K562 (cell line): ENCODE measurements around the gene ACO2. TPM values are rescaled to one million over a fixed set of nuclear protein-coding genes. Genes with fewer than 3 reads are reported as not detected.
"Not testable (repeated sequence)": the region's sequence is repeated elsewhere in the genome, so short reads cannot be mapped to it uniquely, and the experiment has no call there.

Experiments
- ATAC-seq: fragments of 200-7000 bp; cut with Tn5 transposase; 3 replicates; pipeline ENCODE4 v1.9.1; 2020; ENCODE audit warnings: moderate library complexity
- BruUV-seq: library from RNA; stranded (reverse); fragments of 400-500 nt; replicated peaks from 2 replicates; lab custom pipeline; 2021; lab: Mats Ljungman, UMichigan
- CTCF ChIA-PET: fragments of 300-600 bp; formaldehyde crosslinking; extraction: SDS; loops from one replicate; lab custom pipeline; 2021; ENCODE audit warnings: low intra/inter-chr PET ratio; lab: Yijun Ruan, JAX
- POLR2A ChIA-PET: fragments of 300-600, 350-650 bp; sonication (Branson Sonifier 250); formaldehyde crosslinking; extraction: SDS; loops from one replicate; lab custom pipeline; 2021; ENCODE audit warnings: antibody characterized with exemption, inconsistent platforms; lab: Yijun Ruan, JAX
- DNase-seq, 4 experiments: peaks; one replicate each; pipeline versions ENCODE4 v3.0.0 to v3.0.0-alpha.2; 2011 to 2018; ENCODE audit warnings: low spot score in 3 of 4, mixed read lengths in 3 of 4; ENCODE audit errors: extremely low read depth in 1 of 4
- FAIRE-seq: peaks from 2 replicates; lab custom pipeline; 2011; peaks lifted over from hg19 to GRCh38; lab: Jason Lieb, UNC
- H2AFZ ChIP-seq: 2 replicates; pipeline ENCODE4 v1.6.0; 2011; ENCODE audit warnings: low read depth, low read length, control low read depth, inconsistent platforms
- H3K27ac ChIP-seq: fragments of 200-600 bp; 3 replicates; pipeline ENCODE4 v1.8.0; 2011; ENCODE audit warnings: low read depth, mild to moderate bottlenecking, control low read depth, inconsistent platforms, low read length, moderate library complexity, mixed read lengths; ENCODE audit errors: extremely low read depth
- H3K27me3 ChIP-seq, 2 experiments: fragments of 300-600 bp in 1 of 2; 2 replicates in 1 of 2; 3 replicates in 1 of 2; pipeline versions ENCODE4 v1.6.0 to v1.8.0; 2011; ENCODE audit warnings: inconsistent platforms in 2 of 2, low read length in 2 of 2, mild to moderate bottlenecking in 1 of 2, mixed read lengths in 1 of 2, moderate library complexity in 1 of 2; ENCODE audit not compliant: control insufficient read depth in 2 of 2, insufficient read depth in 2 of 2
- H3K36me3 ChIP-seq: fragments of 300-600 bp; 3 replicates; pipeline ENCODE4 v1.8.0; 2011; ENCODE audit warnings: mild to moderate bottlenecking, low read length, inconsistent platforms; ENCODE audit not compliant: control insufficient read depth, insufficient read depth
- H3K4me1 ChIP-seq, 2 experiments: fragments of 200-600 bp in 1 of 2; replicated peaks in 1 of 2; 2 replicates in 1 of 2; 3 replicates in 1 of 2; pipeline versions ENCODE4 v1.5.1 to v1.8.0; 2011; ENCODE audit warnings: inconsistent platforms in 2 of 2, low read length in 2 of 2, mild to moderate bottlenecking in 1 of 2, mixed read lengths in 1 of 2, moderate library complexity in 1 of 2; ENCODE audit not compliant: control insufficient read depth in 2 of 2, insufficient read depth in 2 of 2
- H3K4me2 ChIP-seq: 2 replicates; pipeline ENCODE4 v1.6.1; 2011; ENCODE audit warnings: low read length, control low read depth, inconsistent platforms, mixed read lengths; ENCODE audit not compliant: insufficient read depth
- H3K4me3 ChIP-seq: fragments of 200-600 bp; sonication (generic), shearing (Covaris generic); 2 replicates; pipeline ENCODE4 v1.5.1; 2016; ENCODE audit warnings: control low read depth, inconsistent platforms
- H3K79me2 ChIP-seq: fragments of 200-600 bp; 3 replicates; pipeline ENCODE4 v1.8.0; 2011; ENCODE audit warnings: low read length, inconsistent platforms; ENCODE audit not compliant: control insufficient read depth, insufficient read depth
- H3K9ac ChIP-seq, 2 experiments: 2 replicates each; pipeline versions ENCODE4 v1.6.0 to v1.6.1; 2011; ENCODE audit warnings: low read depth in 2 of 2, low read length in 2 of 2, control low read depth in 1 of 2, inconsistent platforms in 1 of 2, mild to moderate bottlenecking in 1 of 2, mixed read lengths in 1 of 2; ENCODE audit not compliant: insufficient read depth in 1 of 2
- H3K9me1 ChIP-seq: one replicate; pipeline ENCODE4 v1.6.0; 2011; ENCODE audit warnings: inconsistent platforms, mild to moderate bottlenecking, low read length, moderate library complexity; ENCODE audit not compliant: control insufficient read depth, insufficient read depth
- H3K9me3 ChIP-seq: replicated peaks from 2 replicates; pipeline ENCODE4 v1.5.1; 2011; ENCODE audit warnings: low read depth, low read length, inconsistent platforms; ENCODE audit not compliant: control insufficient read depth, insufficient read depth
- H4K20me1 ChIP-seq: replicated peaks from 2 replicates; pipeline ENCODE4 v1.6.1; 2011; ENCODE audit warnings: low read length, inconsistent platforms, mixed read lengths; ENCODE audit not compliant: control insufficient read depth, insufficient read depth
- ADNP ChIP-seq: fragments of 200-800 bp; sonication (Bioruptor generic); IDR thresholded peaks from 2 replicates; pipeline ENCODE4 v1.6.1; 2016; ENCODE audit warnings: missing genetic modification characterization, missing compliant biosample characterization
- ASH1L ChIP-seq: fragments of 450-650 bp; IDR thresholded peaks from 2 replicates; pipeline ENCODE4 v1.6.1; 2018; ENCODE audit warnings: borderline replicate concordance, mild to moderate bottlenecking, low read depth; ENCODE audit not compliant: partially characterized antibody
- CBX1 ChIP-seq: sonication (generic); IDR thresholded peaks from 2 replicates; pipeline ENCODE4 v1.6.1; 2016; ENCODE audit warnings: antibody characterized with exemption, low read depth, mild to moderate bottlenecking
- DIDO1 ChIP-seq: fragments of 450-650 bp; IDR thresholded peaks from 2 replicates; pipeline ENCODE4 v1.6.1; 2016; ENCODE audit warnings: low read depth, missing biosample characterization, missing genetic modification characterization
- HDAC2 ChIP-seq: fragments of 450-650 bp; IDR thresholded peaks from 2 replicates; pipeline ENCODE4 v1.6.1; 2016; ENCODE audit warnings: mild to moderate bottlenecking
- KAT8 ChIP-seq: fragments of 450-650 bp; IDR thresholded peaks from 2 replicates; pipeline ENCODE4 v1.6.1; 2016; ENCODE audit warnings: low read depth, mild to moderate bottlenecking
- MYNN ChIP-seq, 2 experiments: sonication (generic); formaldehyde crosslinking in 1 of 2; IDR thresholded peaks; 2 replicates each; pipeline versions ENCODE4 v1.5.0 to v1.6.1; 2016 to 2020; ENCODE audit warnings: antibody characterized with exemption in 1 of 2, missing genetic modification reagents in 1 of 2
- PCBP1 ChIP-seq: fragments of 200-400 bp; formaldehyde crosslinking; IDR thresholded peaks from 2 replicates; pipeline ENCODE4 v1.6.1; 2018; ENCODE audit warnings: mild to moderate bottlenecking, low read depth, low read length; ENCODE audit not compliant: poor library complexity, severe bottlenecking
- SMC3 ChIP-seq: conservative IDR thresholded peaks from 2 replicates; pipeline ENCODE4 v1.6.1; 2011; ENCODE audit warnings: low read depth, low read length, improper control_type of control experiment; ENCODE audit not compliant: insufficient read depth
- ZKSCAN1 ChIP-seq: fragments of 150-350 bp; IDR thresholded peaks from 2 replicates; pipeline ENCODE4 v1.6.1; 2016; ENCODE audit warnings: low read depth, low read length
- ZNF354B ChIP-seq: fragments of 250-450 bp; sonication (Bioruptor Pico); IDR thresholded peaks from 2 replicates; pipeline ENCODE4 v1.4.0; 2020
- WGBS: fragments of 100-300 bp; shearing (Covaris generic); methylation state at CpG from one replicate; pipeline ENCODE4 v1.1.6; 2016; ENCODE audit warnings: low coverage, mixed read lengths; ENCODE audit not compliant: insufficient coverage; ENCODE audit errors: missing lambda C conversion rate; 5-methylcytosine and 5-hydroxymethylcytosine counted together
- in situ Hi-C: fragments of 300-500 bp; cut with MboI; formaldehyde crosslinking; loops from 4 replicates; pipeline ENCODE4 v1.15.0; 2018; ENCODE audit warnings: inconsistent platforms, mixed read lengths
- intact Hi-C: fragments of 100-400 bp; cut with micrococcal nuclease; formaldehyde crosslinking; loops from 2 replicates; pipeline ENCODE4 v1.14.2; 2022
- polyA plus RNA-seq, 8 experiments: library from polyadenylated mRNA; depleted of rRNA in 4 of 8; stranded (reverse) in 5 of 8; unstranded in 3 of 8; fragments of >200 nt; fragmentation: Nextera tagmentation in 2 of 8; fragmentation: Illumina TruSeq in 1 of 8; extraction: Ambion mirVana in 2 of 8; extraction: Trizol in 1 of 8; gene quantifications; 2 replicates each; pipeline versions ENCODE4 v1.2.1 to v1.2.3, GENCODE V29; 2011 to 2014; ENCODE audit warnings: inconsistent platforms in 1 of 8, missing spikeins in 1 of 8
- total RNA-seq, 7 experiments: library from RNA; depleted of rRNA in 6 of 7; stranded (reverse); fragments of >200 nt in 6 of 7; fragmentation: Illumina TruSeq in 2 of 7; extraction: Trizol in 2 of 7; gene quantifications; 2 replicates each; pipeline versions ENCODE4 v1.2.1 to v1.2.3, GENCODE V29; 2011 to 2021; ENCODE audit warnings: low replicate concordance in 1 of 7
- TF ChIP-seq, protein P1 (sequence below): sonication (generic); formaldehyde crosslinking; IDR thresholded peaks from 2 replicates; pipeline ENCODE4 v1.5.0; 2020; ENCODE audit warnings: missing genetic modification reagents
- TF ChIP-seq, protein P2 (sequence below), 3 experiments: fragments of 200-800 bp in 1 of 3; sonication (Bioruptor generic) in 1 of 3; sonication (generic) in 1 of 3; formaldehyde crosslinking in 1 of 3; IDR thresholded peaks; 2 replicates each; pipeline versions ENCODE4 v1.6.1 to v1.8.0; 2016 to 2022; ENCODE audit warnings: mild to moderate bottlenecking in 2 of 3, missing compliant biosample characterization in 2 of 3, missing genetic modification characterization in 2 of 3, missing genetic modification reagents in 1 of 3

Gene ACO2
- total and polyA plus RNA-seq, 9 of the 15 experiments (the other 6 are each of a cell fraction or from before 2014, with no cell fraction given) = 16.2 to 119 (median 43.2) TPM

DNA sequence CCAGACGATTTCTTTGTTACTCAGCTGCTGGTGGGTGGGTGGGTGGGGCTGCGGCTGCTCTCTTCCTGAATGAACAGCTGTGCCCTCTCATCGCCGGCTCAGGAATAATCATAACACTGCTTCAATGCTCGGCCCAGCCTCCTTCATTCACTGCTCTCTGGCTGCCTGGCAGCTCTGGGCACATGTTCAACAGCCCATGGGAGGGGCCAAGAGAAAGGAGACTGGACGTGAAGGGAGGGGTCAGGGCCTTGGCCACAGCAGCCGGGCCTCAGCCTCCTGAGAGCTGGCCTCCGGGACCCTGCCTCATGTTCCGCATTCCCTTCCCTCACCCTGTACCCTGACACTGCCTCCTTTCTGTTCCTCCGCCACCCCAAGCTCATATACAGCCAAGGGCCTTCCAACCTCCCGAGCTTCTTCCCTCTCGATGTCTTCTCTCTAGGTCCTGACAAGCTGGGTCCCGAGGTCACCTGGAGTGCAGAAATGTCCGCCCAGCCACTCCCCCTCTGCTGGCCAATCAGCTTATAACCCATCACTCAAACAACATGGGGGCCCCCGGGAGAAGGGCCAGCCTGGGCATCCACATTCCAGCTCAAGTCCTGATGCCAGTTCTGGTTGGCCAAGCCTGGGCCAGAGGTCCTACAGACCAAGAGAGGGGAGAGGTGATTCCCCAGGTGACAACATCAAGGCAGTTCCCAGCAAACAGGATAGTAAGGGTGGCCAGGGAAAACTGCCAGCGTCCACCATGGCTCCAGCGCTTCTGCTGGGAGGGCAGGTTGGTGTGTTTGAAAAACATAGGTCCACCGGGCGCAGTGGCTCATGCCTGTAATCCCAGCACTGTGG is 88.7 kb downstream of the ACO2 start:
- Histone ChIP-seq H3K4me2 (no peak overlapping the region), H3K4me1 (peaks cover 3 to 29% of the 10 kb centered on the region in 2 experiments; a peak in 4 of 5 replicates)
- peak; percentile 52; the same call in 2 of the 3 replicates for ATAC-seq

DNA sequence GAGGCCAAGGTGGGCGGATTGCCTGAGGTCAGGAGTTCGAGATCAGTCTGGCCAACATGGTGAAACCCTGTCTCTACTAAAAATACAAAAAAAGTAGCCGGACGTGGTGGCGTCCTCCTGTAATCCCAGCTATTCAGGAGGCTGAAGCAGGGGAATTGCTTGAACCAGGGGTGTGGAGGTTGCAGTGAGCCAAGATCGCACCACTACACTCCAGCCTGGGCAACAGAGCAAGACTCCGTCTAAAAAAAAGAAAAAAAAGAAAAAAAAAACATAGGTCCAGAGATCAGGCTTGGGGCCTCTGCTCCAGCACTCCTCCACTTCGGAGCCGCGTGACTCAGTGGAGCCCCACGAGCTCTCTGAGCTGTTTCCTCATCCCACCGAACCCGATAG is 89.3 kb downstream of the ACO2 start:
- BruUV-seq, CTCF ChIA-PET, H3K4me2 ChIP-seq, H2AFZ ChIP-seq, H3K36me3 ChIP-seq, ATAC-seq, H3K27me3 ChIP-seq, FAIRE-seq, H3K4me3 ChIP-seq, H4K20me1 ChIP-seq, DNase-seq, in situ Hi-C loops, intact Hi-C loops, H3K9ac ChIP-seq, H3K9me1 ChIP-seq, H3K79me2 ChIP-seq, H3K9me3 ChIP-seq, H3K27ac ChIP-seq: not testable (repeated sequence)
- POLR2A ChIA-PET = interaction anchor here (1.0 to 1.2 kb wide), 2 partner anchors 9 kb away, joined by 3 read pairs; no protein-coding TSS in a partner anchor
- 83% methylated on average over 6 of the region's 13 CpGs for WGBS
- H3K4me1 ChIP-seq = peaks cover 9 to 35% of the 10 kb centered on the region in 2 experiments; a peak in 4 of 5 replicates

More for the DNA sequence above, 88.7 kb downstream of the ACO2 start:
- intact Hi-C loops = no loop called here
- FAIRE-seq (no peak), DNase-seq (peak; percentile 22 to 55 (median 48))
- Histone ChIP-seq H4K20me1 (no peaks in the 10 kb centered on the region), H3K4me3 (no peak overlapping the region), H3K9me1 (no peaks in the 10 kb centered on the region), H3K9me3 (no peaks in the 10 kb centered on the region), H3K27ac (no peak overlapping the region), H3K27me3 (no peaks in the 10 kb centered on the region), H3K36me3 (no peaks in the 10 kb centered on the region), H3K79me2 (no peaks in the 10 kb centered on the region), H3K9ac (peak overlapping the region in 1 of 2 experiments; percentile 74; a peak in 2 of 4 replicates), H2AFZ (peak overlapping the region; percentile 60)
- ChIA-PET POLR2A (interaction anchor here (0.6 to 1.2 kb wide), 3 partner anchors 9 to 532 kb away, joined by 3 read pairs; no protein-coding TSS in a partner anchor), CTCF (no interaction called here)
- no TSS peak for BruUV-seq
- in situ Hi-C loops = no loop called here
- 50% methylated on average over 13 of the region's 19 CpGs for WGBS
- TF ChIP-seq, protein P1, sequence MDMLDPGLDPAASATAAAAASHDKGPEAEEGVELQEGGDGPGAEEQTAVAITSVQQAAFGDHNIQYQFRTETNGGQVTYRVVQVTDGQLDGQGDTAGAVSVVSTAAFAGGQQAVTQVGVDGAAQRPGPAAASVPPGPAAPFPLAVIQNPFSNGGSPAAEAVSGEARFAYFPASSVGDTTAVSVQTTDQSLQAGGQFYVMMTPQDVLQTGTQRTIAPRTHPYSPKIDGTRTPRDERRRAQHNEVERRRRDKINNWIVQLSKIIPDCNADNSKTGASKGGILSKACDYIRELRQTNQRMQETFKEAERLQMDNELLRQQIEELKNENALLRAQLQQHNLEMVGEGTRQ (CRISPR knock-in tag) = no peak
- TF ChIP-seq ADNP (tag) (no peak), ZNF354B (CRISPR knock-in tag) (no peak), DIDO1 (tag) (no peak), ZKSCAN1 (no peak), ASH1L (no peak), PCBP1 (no peak), HDAC2 (no peak), SMC3 (no peak), CBX1 (no peak), MYNN (IDR thresholded peaks at IDR 0.05) (no peak), MYNN (CRISPR knock-in tag; IDR thresholded peaks at IDR 0.05) (no peak), KAT8 (no peak)
- TF ChIP-seq, protein P2, sequence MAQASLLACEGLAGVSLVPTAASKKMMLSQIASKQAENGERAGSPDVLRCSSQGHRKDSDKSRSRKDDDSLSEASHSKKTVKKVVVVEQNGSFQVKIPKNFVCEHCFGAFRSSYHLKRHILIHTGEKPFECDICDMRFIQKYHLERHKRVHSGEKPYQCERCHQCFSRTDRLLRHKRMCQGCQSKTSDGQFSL (CRISPR knock-in tag; IDR thresholded peaks at IDR 0.05) = no peak
- TF ChIP-seq, protein P2 (tag; IDR thresholded peaks at IDR 0.05) = no peak
